GM23248 (cell line): ENCODE results near the gene PPID.
"Not testable (repeated sequence)": the region's sequence is repeated elsewhere in the genome, so short reads cannot be mapped to it uniquely, and the experiment has no call there.

Experiments used
- EZH2 ChIP-seq: fragments of 200-600 bp; sonication (generic); IDR thresholded peaks from 2 replicates; pipeline ENCODE4 v1.6.1; 2018; ENCODE audit warnings: antibody characterized with exemption, mild to moderate bottlenecking; ENCODE audit not compliant: insufficient read depth, poor library complexity, severe bottlenecking
- EZH2phosphoT487 ChIP-seq: fragments of 200-600 bp; sonication (generic); IDR thresholded peaks from 2 replicates; pipeline ENCODE4 v1.6.1; 2018; ENCODE audit warnings: antibody characterized with exemption, moderate library complexity, mild to moderate bottlenecking, low read depth; ENCODE audit not compliant: insufficient read depth

DNA sequence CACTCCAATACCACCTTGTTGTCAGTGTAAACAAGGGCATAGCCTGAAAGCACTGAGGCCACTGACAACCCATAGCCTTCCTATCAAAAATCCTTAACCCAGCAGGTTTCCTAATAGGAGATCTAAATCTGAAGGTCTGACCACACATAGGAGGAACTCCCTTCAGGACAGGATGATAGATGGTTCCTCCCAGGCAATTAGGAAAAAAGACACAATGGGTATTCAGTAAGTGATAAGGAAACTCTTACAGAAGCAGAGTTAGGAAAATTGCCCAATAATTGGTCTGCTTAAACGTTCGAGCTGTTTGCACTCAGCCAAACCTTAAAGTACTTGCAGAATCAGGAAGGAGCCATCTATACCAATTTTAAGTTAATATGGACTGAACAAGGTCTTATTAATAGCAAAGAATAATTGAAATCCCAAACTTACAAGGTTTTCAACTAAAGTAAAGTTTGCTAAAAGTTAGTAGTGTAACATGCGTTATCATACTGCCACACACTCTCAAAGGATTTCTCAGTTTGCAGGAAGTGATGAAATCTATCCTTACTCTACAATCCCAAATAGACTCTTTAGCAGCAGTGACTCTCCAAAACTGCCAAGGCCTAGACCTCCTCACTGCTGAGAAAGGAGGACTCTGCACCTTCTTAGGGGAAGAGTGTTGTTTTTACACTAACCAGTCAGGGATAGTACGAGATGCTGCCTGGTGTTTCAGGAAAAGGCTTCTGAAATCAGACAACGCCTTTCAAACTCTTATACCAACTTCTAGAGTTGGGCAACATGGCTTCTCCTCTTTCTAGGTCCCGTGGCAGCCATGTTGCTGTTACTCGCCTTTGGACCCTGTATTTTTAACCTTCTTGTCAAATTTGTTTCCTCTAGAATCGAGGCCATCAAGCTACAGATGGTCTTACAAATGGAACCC, 59.2 kb downstream of the PPID start:
- TF ChIP-seq EZH2, EZH2phosphoT487: not testable (repeated sequence)
